Common myeloid progenitor, CD34-positive (primary cell): Measurements from ENCODE around the gene LST1.
A peak's percentile ranks its signal among the peaks of the same experiment; 100 is the strongest.

Experiments
- CTCF ChIA-PET: fragments of 350-600 bp; sonication (Branson Sonifier 250); formaldehyde crosslinking; loops from one replicate; lab custom pipeline; 2021; ENCODE audit warnings: antibody characterized with exemption; lab: Charles Lee
- POLR2A ChIA-PET: fragments of 350-600 bp; sonication (Branson Sonifier 250); formaldehyde crosslinking; loops from one replicate; lab custom pipeline; 2021; ENCODE audit warnings: antibody characterized with exemption; lab: Charles Lee
- DNase-seq, 3 donors: peaks; one replicate each; pipeline versions ENCODE4 v3.0.0 to v3.0.0-alpha.2; 2013
- H3K27ac ChIP-seq, 2 experiments: 1 replicate in 1 of 2; 2 replicates in 1 of 2; pipeline ENCODE4 v1.7.0; 2013; ENCODE audit warnings: inconsistent platforms in 2 of 2, low read length in 2 of 2, mild to moderate bottlenecking in 2 of 2, low read depth in 1 of 2, moderate library complexity in 1 of 2; ENCODE audit not compliant: severe bottlenecking in 2 of 2, insufficient read depth in 1 of 2, poor library complexity in 1 of 2
- H3K27me3 ChIP-seq, 5 experiments: replicated peaks in 2 of 5; 1 replicate in 3 of 5; 2 replicates in 2 of 5; pipeline versions ENCODE4 v1.6.1 to v1.7.0; 2013; ENCODE audit warnings: low read length in 4 of 5, mild to moderate bottlenecking in 2 of 5, moderate library complexity in 2 of 5, inconsistent platforms in 1 of 5; ENCODE audit not compliant: insufficient read depth in 5 of 5, control insufficient read depth in 4 of 5
- H3K36me3 ChIP-seq, 4 experiments: 1 replicate in 2 of 4; 2 replicates in 2 of 4; pipeline versions ENCODE4 v1.6.1 to v1.7.0; 2013; ENCODE audit warnings: low read length in 3 of 4, control low read depth in 1 of 4, mild to moderate bottlenecking in 1 of 4; ENCODE audit not compliant: control insufficient read depth in 4 of 4, insufficient read depth in 4 of 4
- H3K4me1 ChIP-seq, 4 experiments: 1 replicate in 3 of 4; 2 replicates in 1 of 4; pipeline versions ENCODE4 v1.6.1 to v1.7.1; 2013; ENCODE audit warnings: low read length in 3 of 4, mild to moderate bottlenecking in 3 of 4, control low read depth in 1 of 4, inconsistent platforms in 1 of 4, moderate library complexity in 1 of 4; ENCODE audit not compliant: control insufficient read depth in 4 of 4, insufficient read depth in 4 of 4; ENCODE audit errors: control extremely low read depth in 1 of 4
- H3K4me3 ChIP-seq, 7 experiments: 1 replicate in 4 of 7; 2 replicates in 3 of 7; pipeline versions ENCODE4 v1.5.1 to v1.7.0; 2013; ENCODE audit warnings: mild to moderate bottlenecking in 7 of 7, low read length in 6 of 7, moderate library complexity in 6 of 7, inconsistent platforms in 2 of 7, low read depth in 2 of 7, control low read depth in 1 of 7; ENCODE audit not compliant: insufficient read depth in 4 of 7, control insufficient read depth in 1 of 7; ENCODE audit errors: extremely low read depth in 1 of 7
- H3K9me3 ChIP-seq, 5 experiments: 1 replicate in 4 of 5; 2 replicates in 1 of 5; pipeline versions ENCODE4 v1.6.1 to v1.7.1; 2013; ENCODE audit warnings: low read length in 4 of 5, mild to moderate bottlenecking in 2 of 5, inconsistent platforms in 1 of 5, low read depth in 1 of 5, moderate library complexity in 1 of 5; ENCODE audit not compliant: control insufficient read depth in 4 of 5, insufficient read depth in 2 of 5; ENCODE audit errors: control extremely low read depth in 1 of 5
- WGBS: methylation state at CpG from one replicate; pipeline ENCODE4 v1.1.5; 2013; ENCODE audit not compliant: insufficient coverage; 5-methylcytosine and 5-hydroxymethylcytosine counted together

LST1 gene

GRCh38 chr6:31626952-31627351 lies 40.9 kb downstream of the LST1 start:
- Histone ChIP-seq H3K27me3 (no peaks in the 10 kb centered on the region), H3K4me3 (no peak overlapping the region), H3K4me1 (peaks cover 6 to 8% (median 7%) of the 10 kb centered on the region in 4 experiments), H3K36me3 (peaks cover 31 to 96% (median 79%) of the 10 kb centered on the region in 4 experiments), H3K9me3 (no peaks in the 10 kb centered on the region), H3K27ac (peak overlapping the region in 1 of 2 experiments; percentile 12)
- no peak for DNase-seq
- 100% methylated on average over 2 of the region's 10 CpGs for WGBS
- ChIA-PET CTCF (interaction anchor here (1.0 to 2.3 kb wide), 5 partner anchors 8 to 78 kb away, joined by 3 to 5 read pairs (median 4); no protein-coding TSS in a partner anchor), POLR2A (no interaction called here)

GRCh38 chr6:31627690-31628287 lies 41.7 kb downstream of the LST1 start:
- ChIA-PET POLR2A (interaction anchor here (1.8 kb wide), 1 partner anchor 24 kb away, joined by 6 read pairs; the partner anchor contains the start of gene BAG6), CTCF (interaction anchor here (1.0 to 2.3 kb wide), 4 partner anchors 11 to 102 kb away, joined by 3 to 5 read pairs (median 4); no protein-coding TSS in a partner anchor)
- H3K9me3 ChIP-seq: no peaks in the 10 kb centered on the region
- 96% methylated on average over 18 of the region's 19 CpGs for WGBS
- peaks cover 0 to under 1% (median 0%) of the 10 kb centered on the region in 4 experiments for H3K4me1 ChIP-seq
- H3K27ac ChIP-seq: no peak overlapping the region
- H3K27me3 ChIP-seq: no peaks in the 10 kb centered on the region
- H3K36me3 ChIP-seq: peaks cover 32 to 98% (median 83%) of the 10 kb centered on the region in 4 experiments
- no peak for DNase-seq
- no peak overlapping the region for H3K4me3 ChIP-seq

GRCh38 chr6:31629014-31629413 lies 42.9 kb downstream of the LST1 start:
- Histone ChIP-seq H3K4me3 (no peak overlapping the region), H3K36me3 (peaks cover 32 to 99% (median 86%) of the 10 kb centered on the region in 4 experiments), H3K9me3 (no peaks in the 10 kb centered on the region), H3K27ac (peak overlapping the region in 1 of 2 experiments; percentile 29), H3K27me3 (no peaks in the 10 kb centered on the region), H3K4me1 (no peaks in the 10 kb centered on the region)
- 95% methylated on average over 6 of the region's 7 CpGs for WGBS
- CTCF ChIA-PET: no interaction called here
- POLR2A ChIA-PET: interaction anchor here (1.8 kb wide), 1 partner anchor 23 kb away, joined by 6 read pairs; the partner anchor contains the start of gene BAG6
- DNase-seq: no peak

- 96% methylated on average over 13 of the region's 25 CpGs for WGBS
- Histone ChIP-seq H3K27me3 (no peaks in the 10 kb centered on the region), H3K27ac (no peak overlapping the region), H3K4me3 (no peak overlapping the region), H3K36me3 (peaks cover 34 to 100% (median 86%) of the 10 kb centered on the region in 4 experiments), H3K9me3 (no peaks in the 10 kb centered on the region), H3K4me1 (no peaks in the 10 kb centered on the region)
- DNase-seq: no peak
- CTCF ChIA-PET: interaction anchor here (0.6 kb wide), 1 partner anchor 79 kb away, joined by 3 read pairs; no protein-coding TSS in a partner anchor
- POLR2A ChIA-PET: interaction anchor here (0.6 kb wide), 1 partner anchor 234 kb away, joined by 4 read pairs; no protein-coding TSS in a partner anchor
Observed at GRCh38 chr6:31630177-31630934, 44.3 kb downstream of the LST1 start.

- Histone ChIP-seq H3K4me3 (no peak overlapping the region), H3K9me3 (no peaks in the 10 kb centered on the region), H3K27me3 (no peaks in the 10 kb centered on the region), H3K4me1 (no peaks in the 10 kb centered on the region), H3K27ac (no peak overlapping the region), H3K36me3 (peaks cover 32 to 100% (median 87%) of the 10 kb centered on the region in 4 experiments)
- 100% methylated on average over 9 of the region's 16 CpGs for WGBS
- POLR2A ChIA-PET: no interaction called here
- no peak for DNase-seq
- CTCF ChIA-PET: no interaction called here
Observed at GRCh38 chr6:31631209-31631608, 45.1 kb downstream of the LST1 start.

GRCh38 chr6:31631681-31632278 lies 45.7 kb downstream of the LST1 start:
- Histone ChIP-seq H3K4me3 (no peak overlapping the region), H3K4me1 (no peaks in the 10 kb centered on the region), H3K36me3 (peaks cover 33 to 100% (median 87%) of the 10 kb centered on the region in 4 experiments), H3K9me3 (no peaks in the 10 kb centered on the region), H3K27me3 (no peaks in the 10 kb centered on the region), H3K27ac (no peak overlapping the region)
- ChIA-PET CTCF (no interaction called here), POLR2A (no interaction called here)
- no peak for DNase-seq
- WGBS: 93% methylated on average over 32 of the region's 32 CpGs
